BE2C (cell line): ENCODE measurements around the gene PMM1.

Source experiments
- DNase-seq: peaks from one replicate; pipeline ENCODE4 v3.0.0-alpha.2; 2020
- H3K27me3 ChIP-seq: fragments of 250-450 bp; sonication (Bioruptor Pico); 2 replicates; pipeline ENCODE4 v1.5.1; 2020; ENCODE audit warnings: mild to moderate bottlenecking
- H3K36me3 ChIP-seq: fragments of 250-450 bp; sonication (Bioruptor Pico); 2 replicates; pipeline ENCODE4 v1.5.1; 2020; ENCODE audit warnings: mild to moderate bottlenecking
- H3K4me1 ChIP-seq: fragments of 250-450 bp; sonication (Bioruptor Pico); 2 replicates; pipeline ENCODE4 v1.5.1; 2020
- H3K4me3 ChIP-seq: 2 replicates; pipeline ENCODE4 v1.5.1; 2011; ENCODE audit warnings: low read depth, low read length
- H3K9me3 ChIP-seq: fragments of 250-450 bp; sonication (Bioruptor Pico); 2 replicates; pipeline ENCODE4 v1.5.1; 2020
- TF ChIP-seq, protein P1 (sequence below): IDR thresholded peaks from 2 replicates; pipeline ENCODE4 v1.5.1; 2012; ENCODE audit warnings: mild to moderate bottlenecking, low read depth, low read length

PMM1 gene

DNA sequence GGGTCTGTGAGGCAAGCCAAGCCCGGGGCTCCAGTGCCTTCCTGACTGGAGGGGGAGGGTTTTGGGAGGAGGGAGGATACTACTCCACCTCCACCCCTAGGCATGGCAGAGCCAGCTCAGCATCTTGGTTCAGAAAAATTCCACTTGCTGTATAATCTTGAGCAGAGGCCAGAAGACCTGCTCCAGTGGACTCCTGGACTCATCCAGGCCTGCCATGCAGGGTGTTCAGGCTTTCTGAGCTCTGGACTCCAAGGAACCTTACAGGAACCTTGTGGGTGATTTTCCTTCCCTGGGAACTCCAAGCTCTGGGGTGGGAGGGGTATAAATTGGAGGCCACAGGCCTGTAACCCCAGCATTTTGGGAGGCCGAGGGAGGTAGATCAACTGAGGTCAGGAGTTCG, 19.4 kb downstream of the PMM1 start:
- no peaks in the 10 kb centered on the region for H3K27me3 ChIP-seq
- TF ChIP-seq, protein P1, sequence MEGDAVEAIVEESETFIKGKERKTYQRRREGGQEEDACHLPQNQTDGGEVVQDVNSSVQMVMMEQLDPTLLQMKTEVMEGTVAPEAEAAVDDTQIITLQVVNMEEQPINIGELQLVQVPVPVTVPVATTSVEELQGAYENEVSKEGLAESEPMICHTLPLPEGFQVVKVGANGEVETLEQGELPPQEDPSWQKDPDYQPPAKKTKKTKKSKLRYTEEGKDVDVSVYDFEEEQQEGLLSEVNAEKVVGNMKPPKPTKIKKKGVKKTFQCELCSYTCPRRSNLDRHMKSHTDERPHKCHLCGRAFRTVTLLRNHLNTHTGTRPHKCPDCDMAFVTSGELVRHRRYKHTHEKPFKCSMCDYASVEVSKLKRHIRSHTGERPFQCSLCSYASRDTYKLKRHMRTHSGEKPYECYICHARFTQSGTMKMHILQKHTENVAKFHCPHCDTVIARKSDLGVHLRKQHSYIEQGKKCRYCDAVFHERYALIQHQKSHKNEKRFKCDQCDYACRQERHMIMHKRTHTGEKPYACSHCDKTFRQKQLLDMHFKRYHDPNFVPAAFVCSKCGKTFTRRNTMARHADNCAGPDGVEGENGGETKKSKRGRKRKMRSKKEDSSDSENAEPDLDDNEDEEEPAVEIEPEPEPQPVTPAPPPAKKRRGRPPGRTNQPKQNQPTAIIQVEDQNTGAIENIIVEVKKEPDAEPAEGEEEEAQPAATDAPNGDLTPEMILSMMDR, result no peak
- no peaks in the 10 kb centered on the region for H3K36me3 ChIP-seq
- no peaks in the 10 kb centered on the region for H3K9me3 ChIP-seq
- H3K4me3 ChIP-seq, result no peak overlapping the region
- H3K4me1 ChIP-seq, result peaks cover 11% of the 10 kb centered on the region
- no peak for DNase-seq

DNA sequence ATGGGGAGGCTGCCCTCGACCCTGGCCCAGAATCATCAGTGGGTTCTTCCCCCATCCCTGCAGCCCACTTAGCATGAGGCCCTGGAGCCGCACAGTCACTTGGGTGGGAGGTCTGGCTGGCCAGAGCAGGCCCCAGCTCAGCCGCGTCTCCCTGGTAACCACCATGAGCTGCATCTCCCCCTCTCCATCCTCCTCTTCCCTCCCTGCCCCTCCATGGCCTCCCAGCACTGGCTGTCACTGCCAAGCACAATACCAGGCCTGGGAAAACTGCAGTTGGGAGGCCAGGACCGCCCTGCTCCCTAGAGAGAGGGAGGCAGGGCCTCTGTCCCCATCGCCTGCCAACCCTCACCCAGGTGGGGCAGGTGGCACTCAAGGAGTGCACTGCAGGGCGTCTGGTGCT, 20.8 kb downstream of the PMM1 start:
- Histone ChIP-seq H3K36me3 (no peaks in the 10 kb centered on the region), H3K4me1 (peaks cover 11% of the 10 kb centered on the region), H3K4me3 (no peak overlapping the region), H3K27me3 (no peaks in the 10 kb centered on the region), H3K9me3 (no peaks in the 10 kb centered on the region)
- DNase-seq, result peak; percentile 72
- TF ChIP-seq, protein P1, result no peak

DNA sequence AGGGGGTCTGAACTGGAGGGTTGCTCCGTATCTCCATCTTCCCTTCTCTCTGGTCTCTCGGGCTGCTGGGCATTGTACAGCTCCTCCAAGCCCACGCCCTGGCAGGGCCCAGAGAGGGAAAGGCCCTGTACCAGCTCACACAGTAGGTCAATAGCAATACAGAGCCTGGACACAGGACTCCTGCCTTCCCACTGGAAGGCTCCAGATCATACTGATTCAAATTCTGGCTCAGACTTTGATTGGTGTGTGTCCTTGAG, 22.2 kb downstream of the PMM1 start:
- no peak overlapping the region for H3K4me3 ChIP-seq
- no peak for DNase-seq
- TF ChIP-seq, protein P1, result no peak

DNA sequence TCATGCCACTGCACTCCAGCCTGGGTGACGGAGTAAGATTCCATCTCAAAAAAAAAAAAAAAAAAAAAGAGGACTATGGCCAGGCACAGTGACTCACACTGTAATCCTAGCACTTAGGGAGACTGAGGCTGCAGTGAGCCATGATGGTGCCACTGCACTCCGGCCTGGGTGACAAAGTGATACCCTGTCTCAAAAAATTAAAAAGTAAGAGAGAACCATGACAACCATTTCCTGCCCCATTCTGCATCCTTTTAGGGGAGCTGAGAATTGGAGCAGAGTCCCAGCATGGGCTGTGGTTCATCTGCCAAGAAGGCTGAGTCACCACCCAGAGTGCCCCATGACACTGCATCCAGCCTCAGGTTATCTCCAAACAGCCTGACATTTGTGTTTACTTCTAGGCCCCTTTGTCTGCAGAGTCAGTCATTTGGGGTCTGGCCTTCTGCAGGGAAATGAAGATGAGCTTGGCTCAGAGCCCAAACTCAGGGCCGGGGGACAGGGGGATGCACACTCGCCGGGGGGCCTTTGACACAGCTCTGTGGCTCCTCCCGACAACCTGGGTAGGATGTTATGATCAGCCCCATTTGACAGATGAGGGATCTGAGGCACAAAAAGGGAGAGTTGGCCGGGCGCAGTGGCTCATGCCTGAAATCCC, 24.1 kb downstream of the PMM1 start:
- Histone ChIP-seq H3K27me3 (no peaks in the 10 kb centered on the region), H3K4me1 (peaks cover 30% of the 10 kb centered on the region), H3K9me3 (no peaks in the 10 kb centered on the region), H3K36me3 (no peaks in the 10 kb centered on the region), H3K4me3 (no peak overlapping the region)
- peak; percentile 81 for DNase-seq
- TF ChIP-seq, protein P1, result no peak

More for the DNA sequence above, 22.2 kb downstream of the PMM1 start:
- Histone ChIP-seq H3K4me1 (peaks cover 19% of the 10 kb centered on the region), H3K9me3 (no peaks in the 10 kb centered on the region), H3K27me3 (no peaks in the 10 kb centered on the region), H3K36me3 (no peaks in the 10 kb centered on the region)

DNA sequence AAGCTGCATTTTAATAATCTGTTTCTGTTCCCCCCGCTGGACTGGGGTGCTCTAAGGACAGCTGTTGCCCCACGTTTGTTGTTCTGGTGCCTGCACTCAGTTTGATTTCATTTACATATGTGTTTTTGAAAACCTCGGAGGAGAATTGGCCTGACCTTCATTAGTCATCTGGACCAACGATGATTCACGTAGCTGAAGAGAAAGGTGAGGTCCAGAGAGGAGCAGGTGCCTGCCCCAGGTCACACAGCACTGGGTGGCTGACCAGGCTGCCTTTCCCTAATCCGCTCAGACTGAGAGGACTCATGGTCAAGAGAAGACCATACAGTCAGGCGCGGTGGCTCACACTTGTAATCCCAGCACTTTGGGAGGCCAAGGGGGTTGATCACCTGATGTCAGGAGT, 25.1 kb downstream of the PMM1 start:
- TF ChIP-seq, protein P1, result no peak
- Histone ChIP-seq H3K36me3 (no peaks in the 10 kb centered on the region), H3K4me1 (peaks cover 36% of the 10 kb centered on the region), H3K4me3 (no peak overlapping the region), H3K9me3 (no peaks in the 10 kb centered on the region), H3K27me3 (no peaks in the 10 kb centered on the region)
- no peak for DNase-seq

DNA sequence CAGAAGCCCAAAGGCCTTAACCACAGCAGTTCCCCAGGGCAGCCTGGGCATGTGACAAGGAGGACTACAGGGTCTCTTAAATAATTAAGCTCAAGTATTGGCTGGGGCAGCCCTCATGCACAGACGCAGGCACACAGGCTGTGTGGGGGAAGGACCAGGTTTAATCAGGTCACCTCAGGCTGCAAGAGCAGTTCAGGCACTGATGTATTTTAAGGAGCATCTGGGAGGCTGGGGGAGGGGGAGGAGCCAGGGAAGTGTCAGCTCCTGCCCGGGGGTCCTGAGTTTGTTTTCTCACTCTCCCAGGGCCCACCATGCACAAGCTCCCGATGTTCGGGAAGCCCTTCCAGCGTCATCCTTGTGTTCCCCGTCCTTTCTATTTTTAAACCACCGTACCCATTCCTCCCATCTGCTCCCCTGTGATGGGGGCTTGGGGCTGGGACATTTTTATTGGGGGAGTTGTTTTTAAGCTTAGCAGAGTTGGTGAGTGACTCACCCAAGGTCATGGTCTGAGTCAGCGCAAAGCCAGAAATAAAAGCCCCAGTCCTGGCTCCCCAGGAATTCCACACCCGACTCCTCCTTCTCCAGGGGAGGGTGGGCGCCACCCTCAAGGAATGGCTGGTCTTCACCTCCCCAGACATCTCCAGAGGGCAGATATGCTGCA, 26.5 kb downstream of the PMM1 start:
- Histone ChIP-seq H3K36me3 (no peaks in the 10 kb centered on the region), H3K4me3 (no peak overlapping the region), H3K9me3 (no peaks in the 10 kb centered on the region), H3K27me3 (no peaks in the 10 kb centered on the region), H3K4me1 (peaks cover 25% of the 10 kb centered on the region)
- DNase-seq, result peak; percentile 30
- TF ChIP-seq, protein P1, result no peak
